ENCODE measurements around the gene MCEE. TPM values are rescaled to one million over a fixed set of nuclear protein-coding genes. Genes with fewer than 3 reads are reported as not detected.

Gene MCEE
- total RNA-seq, 1 donor from 2014 or later, result 9.9 TPM

- peaks cover 47% of the 10 kb centered on the region for H3K27me3 Mint-ChIP-seq (ENCODE audit: low read depth)
- H3K27ac Mint-ChIP-seq (ENCODE audit: unreplicated experiment), result no peak overlapping the region
- H3K9me3 Mint-ChIP-seq, result no peaks in the 10 kb centered on the region
- H3K36me3 Mint-ChIP-seq (ENCODE audit: low read depth), result no peaks in the 10 kb centered on the region
- no peak for DNase-seq (ENCODE audit: low read depth, low spot score)
- peak overlapping the region; percentile 18 for H3K4me3 Mint-ChIP-seq
- TF ChIP-seq, protein P1, sequence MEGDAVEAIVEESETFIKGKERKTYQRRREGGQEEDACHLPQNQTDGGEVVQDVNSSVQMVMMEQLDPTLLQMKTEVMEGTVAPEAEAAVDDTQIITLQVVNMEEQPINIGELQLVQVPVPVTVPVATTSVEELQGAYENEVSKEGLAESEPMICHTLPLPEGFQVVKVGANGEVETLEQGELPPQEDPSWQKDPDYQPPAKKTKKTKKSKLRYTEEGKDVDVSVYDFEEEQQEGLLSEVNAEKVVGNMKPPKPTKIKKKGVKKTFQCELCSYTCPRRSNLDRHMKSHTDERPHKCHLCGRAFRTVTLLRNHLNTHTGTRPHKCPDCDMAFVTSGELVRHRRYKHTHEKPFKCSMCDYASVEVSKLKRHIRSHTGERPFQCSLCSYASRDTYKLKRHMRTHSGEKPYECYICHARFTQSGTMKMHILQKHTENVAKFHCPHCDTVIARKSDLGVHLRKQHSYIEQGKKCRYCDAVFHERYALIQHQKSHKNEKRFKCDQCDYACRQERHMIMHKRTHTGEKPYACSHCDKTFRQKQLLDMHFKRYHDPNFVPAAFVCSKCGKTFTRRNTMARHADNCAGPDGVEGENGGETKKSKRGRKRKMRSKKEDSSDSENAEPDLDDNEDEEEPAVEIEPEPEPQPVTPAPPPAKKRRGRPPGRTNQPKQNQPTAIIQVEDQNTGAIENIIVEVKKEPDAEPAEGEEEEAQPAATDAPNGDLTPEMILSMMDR (conservative IDR thresholded peaks at IDR 0.05), result no peak
- peaks cover 21% of the 10 kb centered on the region for H3K4me1 Mint-ChIP-seq
Measured at GRCh38 chr2:71064754-71065621, 65.0 kb downstream of the MCEE start.

DNA sequence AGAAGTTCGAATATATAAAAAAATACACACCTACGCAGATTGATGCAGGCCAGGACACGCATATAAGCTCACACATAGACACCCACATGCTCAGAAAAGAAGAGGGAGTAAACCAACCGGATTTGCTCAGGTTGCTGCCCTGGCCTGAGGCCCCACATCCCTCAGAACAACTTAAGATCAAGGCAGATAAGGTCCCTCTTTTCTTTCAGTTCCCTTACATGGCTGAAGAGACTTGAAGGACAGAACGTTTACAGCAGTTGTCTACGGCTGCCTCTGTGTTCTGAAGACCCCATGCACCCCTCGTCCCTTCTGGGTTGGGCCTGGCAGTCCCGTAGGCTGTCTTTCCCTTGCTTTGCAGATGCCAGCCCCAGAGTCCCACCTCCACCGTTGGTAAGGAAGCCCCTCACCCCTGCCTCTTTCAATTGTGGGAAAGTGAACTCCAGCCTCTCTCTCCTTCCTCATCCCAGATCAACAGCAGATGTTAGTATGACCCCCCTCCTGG, 65.9 kb downstream of the MCEE start:
- no peak for DNase-seq (ENCODE audit: low read depth, low spot score)
- H3K4me1 Mint-ChIP-seq, result peaks cover 13% of the 10 kb centered on the region
- H3K27ac Mint-ChIP-seq (ENCODE audit: unreplicated experiment), result no peak overlapping the region
- TF ChIP-seq, protein P1 (conservative IDR thresholded peaks at IDR 0.05), result no peak
- no peaks in the 10 kb centered on the region for H3K9me3 Mint-ChIP-seq
- H3K27me3 Mint-ChIP-seq (ENCODE audit: low read depth), result peaks cover 49% of the 10 kb centered on the region
- H3K4me3 Mint-ChIP-seq, result peak overlapping the region; percentile 13
- no peaks in the 10 kb centered on the region for H3K36me3 Mint-ChIP-seq (ENCODE audit: low read depth)

DNA sequence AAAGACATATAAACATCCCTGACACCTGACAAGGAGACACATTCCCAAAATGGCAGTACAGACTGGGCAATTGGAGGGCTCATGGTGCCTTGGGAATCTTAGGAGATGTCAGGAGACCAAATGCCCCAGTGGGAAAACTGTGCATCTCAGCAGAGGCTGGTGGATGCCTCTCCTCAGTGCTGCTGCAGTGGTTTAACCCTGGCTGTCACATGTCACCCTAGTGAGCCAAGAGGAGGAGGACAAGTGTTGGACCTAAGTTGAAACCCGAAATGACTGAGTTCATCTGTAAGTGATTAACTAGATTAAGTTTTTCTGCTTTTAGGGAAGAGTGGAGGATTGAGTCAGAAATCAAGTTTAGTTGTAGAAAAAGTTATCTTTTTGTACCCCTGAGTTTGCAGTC, 66.8 kb downstream of the MCEE start:
- peaks cover 10% of the 10 kb centered on the region for H3K4me1 Mint-ChIP-seq
- no peak overlapping the region for H3K4me3 Mint-ChIP-seq
- H3K27ac Mint-ChIP-seq (ENCODE audit: unreplicated experiment), result no peak overlapping the region
- no peak for DNase-seq (ENCODE audit: low read depth, low spot score)
- H3K36me3 Mint-ChIP-seq (ENCODE audit: low read depth), result no peaks in the 10 kb centered on the region
- TF ChIP-seq, protein P1 (conservative IDR thresholded peaks at IDR 0.05), result no peak
- H3K9me3 Mint-ChIP-seq, result no peaks in the 10 kb centered on the region
- peaks cover 49% of the 10 kb centered on the region for H3K27me3 Mint-ChIP-seq (ENCODE audit: low read depth)

- Mint-ChIP-seq H3K9me3 (no peaks in the 10 kb centered on the region), H3K27ac (ENCODE audit: unreplicated experiment) (no peak overlapping the region), H3K27me3 (ENCODE audit: low read depth) (peaks cover 49% of the 10 kb centered on the region), H3K4me1 (no peaks in the 10 kb centered on the region), H3K36me3 (ENCODE audit: low read depth) (no peaks in the 10 kb centered on the region), H3K4me3 (no peak overlapping the region)
- no peak for DNase-seq (ENCODE audit: low read depth, low spot score)
- TF ChIP-seq, protein P1 (conservative IDR thresholded peaks at IDR 0.05), result no peak
Measured at GRCh38 chr2:71060871-71061270, 69.2 kb downstream of the MCEE start.

DNA sequence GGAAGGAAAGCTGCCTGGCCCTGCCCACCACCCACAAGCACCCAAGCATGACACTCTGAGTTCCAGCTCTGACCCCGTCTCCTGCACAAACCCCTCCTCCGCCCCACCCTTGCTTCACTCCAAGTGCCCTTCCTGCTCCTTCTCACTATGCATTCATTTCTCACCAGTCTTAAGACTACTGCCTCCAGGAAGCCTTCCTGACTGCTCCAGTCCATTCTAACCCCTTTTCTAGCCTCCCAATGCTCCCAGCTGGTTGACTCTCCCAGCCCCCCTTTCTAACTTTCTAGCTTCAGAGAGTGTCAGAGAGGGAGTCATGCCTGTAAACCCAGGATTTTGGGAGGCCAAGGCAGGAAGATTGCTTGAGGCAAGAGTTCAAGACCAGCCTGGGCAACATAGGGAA, 69.8 kb downstream of the MCEE start:
- no peak for DNase-seq (ENCODE audit: low read depth, low spot score)
- H3K27ac Mint-ChIP-seq (ENCODE audit: unreplicated experiment), result no peak overlapping the region
- H3K4me1 Mint-ChIP-seq, result no peaks in the 10 kb centered on the region
- TF ChIP-seq, protein P1 (conservative IDR thresholded peaks at IDR 0.05), result no peak
- no peaks in the 10 kb centered on the region for H3K36me3 Mint-ChIP-seq (ENCODE audit: low read depth)
- no peak overlapping the region for H3K4me3 Mint-ChIP-seq
- peaks cover 53% of the 10 kb centered on the region for H3K27me3 Mint-ChIP-seq (ENCODE audit: low read depth)
- H3K9me3 Mint-ChIP-seq, result no peaks in the 10 kb centered on the region

Other genes with a start within 250 kb of the MCEE start
- gene VAX2, start 229.7 kb downstream of the MCEE start, total RNA-seq, result 6.3 and 8.6 TPM in 2 replicates
- gene ATP6V1B1, start 194.3 kb downstream of the MCEE start, total RNA-seq, result 4.3 and 4.6 TPM in 2 replicates
- 1.2 and 1.7 TPM in 2 replicates for gene ANKRD53, start 151.6 kb downstream of the MCEE start, total RNA-seq
- gene TEX261, start 135.4 kb downstream of the MCEE start, total RNA-seq, result 57.2 and 58.4 TPM in 2 replicates
- gene NAGK, start 61.6 kb downstream of the MCEE start, total RNA-seq, result 51.9 and 70.3 TPM in 2 replicates
- gene MPHOSPH10, start 405 bp upstream of the MCEE start, total RNA-seq, result 40.0 and 41.7 TPM in 2 replicates
- 6.5 and 7.4 TPM in 2 replicates for gene PAIP2B, start 96.9 kb upstream of the MCEE start, total RNA-seq
- gene ZNF638, start 201.6 kb upstream of the MCEE start, total RNA-seq, result 159 and 185 TPM in 2 replicates

Measured in neural crest cell (in vitro differentiated cells).